K562 (cell line): ENCODE data around the gene PSORS1C1. TPM values are rescaled to one million over a fixed set of nuclear protein-coding genes. Genes with fewer than 3 reads are reported as not detected.
A peak's percentile ranks its signal among the peaks of the same experiment; 100 is the strongest.

Experiments
- C11orf30 ChIP-seq: fragments of 450-650 bp; IDR thresholded peaks from 2 replicates; pipeline ENCODE4 v1.6.1; 2016; ENCODE audit warnings: low read depth, mild to moderate bottlenecking
- GABPA ChIP-seq: fragments of 200-800 bp; sonication (Bioruptor generic); conservative IDR thresholded peaks from 2 replicates; pipeline ENCODE4 v1.6.1; 2016; ENCODE audit warnings: low read depth, missing genetic modification characterization, missing compliant biosample characterization
- HDAC1 ChIP-seq, 2 experiments: fragments of 450-650 bp; IDR thresholded peaks; 2 replicates each; pipeline ENCODE4 v1.6.1; 2016 to 2017; ENCODE audit warnings: inconsistent platforms in 1 of 2, mild to moderate bottlenecking in 1 of 2, moderate library complexity in 1 of 2
- NCOA6 ChIP-seq: fragments of 450-650 bp; IDR thresholded peaks from 2 replicates; pipeline ENCODE4 v1.6.1; 2017; ENCODE audit warnings: mild to moderate bottlenecking
- NFE2L1 ChIP-seq: fragments of 450-650 bp; IDR thresholded peaks from 2 replicates; pipeline ENCODE4 v1.6.1; 2016; ENCODE audit warnings: missing genetic modification characterization, low read depth, mild to moderate bottlenecking, missing compliant biosample characterization, moderate library complexity, borderline replicate concordance
- PHF8 ChIP-seq: fragments of 200-600 bp; sonication (generic); IDR thresholded peaks from 2 replicates; pipeline ENCODE4 v1.6.1; 2012; ENCODE audit warnings: mixed run types, mild to moderate bottlenecking, inconsistent platforms, low read length, moderate library complexity, borderline replicate concordance
- POLR2G ChIP-seq: fragments of 200-400 bp; formaldehyde crosslinking; IDR thresholded peaks from 2 replicates; pipeline ENCODE4 v1.6.1; 2017; ENCODE audit warnings: low read depth, mild to moderate bottlenecking, antibody characterized with exemption, low read length, moderate library complexity
- SNIP1 ChIP-seq: fragments of 450-650 bp; IDR thresholded peaks from 2 replicates; pipeline ENCODE4 v1.7.1; 2017; ENCODE audit warnings: low read depth, mild to moderate bottlenecking
- TAF7 ChIP-seq: fragments of 450-650 bp; IDR thresholded peaks from 2 replicates; pipeline ENCODE4 v1.6.1; 2016; ENCODE audit warnings: missing genetic modification characterization, missing compliant biosample characterization
- WHSC1 ChIP-seq: IDR thresholded peaks from one replicate; pipeline ENCODE4 v1.6.1; 2012; ENCODE audit warnings: low read length, control low read depth, inconsistent platforms
- ZFP1 ChIP-seq: fragments of 450-650 bp; formaldehyde crosslinking; IDR thresholded peaks from 2 replicates; pipeline ENCODE4 v1.4.0; 2020; ENCODE audit warnings: mild to moderate bottlenecking, mixed read lengths
- ZNF146 ChIP-seq: IDR thresholded peaks from one replicate; pipeline ENCODE4 v1.6.1; 2018; ENCODE audit warnings: missing compliant biosample characterization; ENCODE audit not compliant: unreplicated experiment
- ZNF253 ChIP-seq: fragments of 250-450 bp; sonication (Bioruptor Pico); conservative IDR thresholded peaks from 2 replicates; pipeline ENCODE4 v1.6.1; 2021; ENCODE audit warnings: mild to moderate bottlenecking
- ZNF354B ChIP-seq: fragments of 250-450 bp; sonication (Bioruptor Pico); IDR thresholded peaks from 2 replicates; pipeline ENCODE4 v1.4.0; 2020
- polyA plus RNA-seq, 8 experiments: library from polyadenylated mRNA; depleted of rRNA in 4 of 8; stranded (reverse) in 5 of 8; unstranded in 3 of 8; fragments of >200 nt; fragmentation: Nextera tagmentation in 2 of 8; fragmentation: Illumina TruSeq in 1 of 8; extraction: Ambion mirVana in 2 of 8; extraction: Trizol in 1 of 8; gene quantifications; 2 replicates each; pipeline versions ENCODE4 v1.2.1 to v1.2.3, GENCODE V29; 2011 to 2014; ENCODE audit warnings: inconsistent platforms in 1 of 8, missing spikeins in 1 of 8
- total RNA-seq, 7 experiments: library from RNA; depleted of rRNA in 6 of 7; stranded (reverse); fragments of >200 nt in 6 of 7; fragmentation: Illumina TruSeq in 2 of 7; extraction: Trizol in 2 of 7; gene quantifications; 2 replicates each; pipeline versions ENCODE4 v1.2.1 to v1.2.3, GENCODE V29; 2011 to 2021; ENCODE audit warnings: low replicate concordance in 1 of 7
- TF ChIP-seq, protein P1 (sequence below): fragments of 250-450 bp; sonication (Bioruptor Pico); IDR thresholded peaks from 2 replicates; pipeline ENCODE4 v1.5.0; 2022; ENCODE audit warnings: mild to moderate bottlenecking
- TF ChIP-seq, protein P2 (sequence below): fragments of 450-650 bp; IDR thresholded peaks from 2 replicates; pipeline ENCODE4 v1.6.1; 2018; ENCODE audit warnings: mild to moderate bottlenecking, low read depth; ENCODE audit not compliant: partially characterized antibody
- TF ChIP-seq, protein P3 (sequence below): fragments of 450-650 bp; IDR thresholded peaks from 2 replicates; pipeline ENCODE4 v1.6.1; 2016; ENCODE audit warnings: borderline replicate concordance
- TF ChIP-seq, protein P4 (sequence below): fragments of 450-650 bp; formaldehyde crosslinking; IDR thresholded peaks from 2 replicates; pipeline ENCODE4 v1.4.0; 2022; ENCODE audit warnings: mild to moderate bottlenecking, moderate library complexity
- TF ChIP-seq, protein P5 (sequence below): sonication (generic); formaldehyde crosslinking; IDR thresholded peaks from 2 replicates; pipeline ENCODE4 v1.8.0; 2023; ENCODE audit warnings: mild to moderate bottlenecking, missing genetic modification reagents
- TF ChIP-seq, protein P6 (sequence below): fragments of 250-450 bp; sonication (Bioruptor Pico); IDR thresholded peaks from 2 replicates; pipeline ENCODE4 v1.5.0; 2021

The PSORS1C1 gene
- total and polyA plus RNA-seq, 9 of the 15 experiments (the other 6 are each of a cell fraction or from before 2014, with no cell fraction given) = 0.11 TPM; not detected in 8

DNA sequence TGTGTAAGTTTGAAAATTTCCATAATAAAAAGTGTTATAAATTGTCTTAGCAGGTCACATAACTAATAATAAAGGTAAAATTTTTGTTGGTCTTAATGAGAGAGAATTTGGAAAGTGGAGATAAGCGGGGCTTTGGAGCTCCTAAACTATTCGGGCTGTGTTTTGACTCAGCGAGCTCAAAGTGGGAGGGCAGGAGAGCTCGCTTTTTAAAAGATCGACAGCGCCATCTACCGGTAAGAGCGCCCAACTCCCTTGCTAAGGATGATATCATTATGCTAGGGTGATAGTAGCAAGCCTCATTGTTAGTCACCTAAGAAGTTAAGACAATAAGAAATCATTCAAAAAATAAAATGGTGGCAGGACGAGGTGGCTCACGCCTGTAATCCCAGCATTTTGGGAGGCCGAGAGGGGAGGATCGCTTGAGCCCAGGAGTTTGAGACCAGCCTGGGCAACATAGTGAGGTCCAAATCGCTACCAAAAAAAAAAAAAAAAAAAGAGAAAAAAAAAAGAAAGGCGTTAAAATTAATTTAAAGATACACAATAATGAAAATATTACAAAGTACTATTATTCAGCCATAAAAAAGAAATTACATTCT, 27.0 kb upstream of the PSORS1C1 start (continued):
- TF ChIP-seq, protein P1, sequence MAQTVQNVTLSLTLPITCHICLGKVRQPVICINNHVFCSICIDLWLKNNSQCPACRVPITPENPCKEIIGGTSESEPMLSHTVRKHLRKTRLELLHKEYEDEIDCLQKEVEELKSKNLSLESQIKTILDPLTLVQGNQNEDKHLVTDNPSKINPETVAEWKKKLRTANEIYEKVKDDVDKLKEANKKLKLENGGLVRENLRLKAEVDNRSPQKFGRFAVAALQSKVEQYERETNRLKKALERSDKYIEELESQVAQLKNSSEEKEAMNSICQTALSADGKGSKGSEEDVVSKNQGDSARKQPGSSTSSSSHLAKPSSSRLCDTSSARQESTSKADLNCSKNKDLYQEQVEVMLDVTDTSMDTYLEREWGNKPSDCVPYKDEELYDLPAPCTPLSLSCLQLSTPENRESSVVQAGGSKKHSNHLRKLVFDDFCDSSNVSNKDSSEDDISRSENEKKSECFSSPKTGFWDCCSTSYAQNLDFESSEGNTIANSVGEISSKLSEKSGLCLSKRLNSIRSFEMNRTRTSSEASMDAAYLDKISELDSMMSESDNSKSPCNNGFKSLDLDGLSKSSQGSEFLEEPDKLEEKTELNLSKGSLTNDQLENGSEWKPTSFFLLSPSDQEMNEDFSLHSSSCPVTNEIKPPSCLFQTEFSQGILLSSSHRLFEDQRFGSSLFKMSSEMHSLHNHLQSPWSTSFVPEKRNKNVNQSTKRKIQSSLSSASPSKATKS (CRISPR knock-in tag) = no peak
- TF ChIP-seq ZNF253 (CRISPR knock-in tag) = no peak
- no peak for TF ChIP-seq PHF8
- TF ChIP-seq, protein P2, sequence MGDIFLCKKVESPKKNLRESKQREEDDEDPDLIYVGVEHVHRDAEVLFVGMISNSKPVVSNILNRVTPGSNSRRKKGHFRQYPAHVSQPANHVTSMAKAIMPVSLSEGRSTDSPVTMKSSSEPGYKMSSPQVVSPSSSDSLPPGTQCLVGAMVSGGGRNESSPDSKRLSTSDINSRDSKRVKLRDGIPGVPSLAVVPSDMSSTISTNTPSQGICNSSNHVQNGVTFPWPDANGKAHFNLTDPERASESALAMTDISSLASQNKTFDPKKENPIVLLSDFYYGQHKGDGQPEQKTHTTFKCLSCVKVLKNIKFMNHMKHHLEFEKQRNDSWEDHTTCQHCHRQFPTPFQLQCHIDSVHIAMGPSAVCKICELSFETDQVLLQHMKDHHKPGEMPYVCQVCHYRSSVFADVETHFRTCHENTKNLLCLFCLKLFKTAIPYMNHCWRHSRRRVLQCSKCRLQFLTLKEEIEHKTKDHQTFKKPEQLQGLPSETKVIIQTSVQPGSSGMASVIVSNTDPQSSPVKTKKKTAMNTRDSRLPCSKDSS = no peak
- no peak for TF ChIP-seq ZNF354B (CRISPR knock-in tag)
- no peak for TF ChIP-seq NCOA6
- TF ChIP-seq HDAC1 (IDR thresholded peaks at IDR 0.05) = no peak
- no peak for TF ChIP-seq WHSC1
- TF ChIP-seq, protein P3, sequence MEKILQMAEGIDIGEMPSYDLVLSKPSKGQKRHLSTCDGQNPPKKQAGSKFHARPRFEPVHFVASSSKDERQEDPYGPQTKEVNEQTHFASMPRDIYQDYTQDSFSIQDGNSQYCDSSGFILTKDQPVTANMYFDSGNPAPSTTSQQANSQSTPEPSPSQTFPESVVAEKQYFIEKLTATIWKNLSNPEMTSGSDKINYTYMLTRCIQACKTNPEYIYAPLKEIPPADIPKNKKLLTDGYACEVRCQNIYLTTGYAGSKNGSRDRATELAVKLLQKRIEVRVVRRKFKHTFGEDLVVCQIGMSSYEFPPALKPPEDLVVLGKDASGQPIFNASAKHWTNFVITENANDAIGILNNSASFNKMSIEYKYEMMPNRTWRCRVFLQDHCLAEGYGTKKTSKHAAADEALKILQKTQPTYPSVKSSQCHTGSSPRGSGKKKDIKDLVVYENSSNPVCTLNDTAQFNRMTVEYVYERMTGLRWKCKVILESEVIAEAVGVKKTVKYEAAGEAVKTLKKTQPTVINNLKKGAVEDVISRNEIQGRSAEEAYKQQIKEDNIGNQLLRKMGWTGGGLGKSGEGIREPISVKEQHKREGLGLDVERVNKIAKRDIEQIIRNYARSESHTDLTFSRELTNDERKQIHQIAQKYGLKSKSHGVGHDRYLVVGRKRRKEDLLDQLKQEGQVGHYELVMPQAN = no peak
- no peak for TF ChIP-seq GABPA (tag)
- TF ChIP-seq, protein P4, sequence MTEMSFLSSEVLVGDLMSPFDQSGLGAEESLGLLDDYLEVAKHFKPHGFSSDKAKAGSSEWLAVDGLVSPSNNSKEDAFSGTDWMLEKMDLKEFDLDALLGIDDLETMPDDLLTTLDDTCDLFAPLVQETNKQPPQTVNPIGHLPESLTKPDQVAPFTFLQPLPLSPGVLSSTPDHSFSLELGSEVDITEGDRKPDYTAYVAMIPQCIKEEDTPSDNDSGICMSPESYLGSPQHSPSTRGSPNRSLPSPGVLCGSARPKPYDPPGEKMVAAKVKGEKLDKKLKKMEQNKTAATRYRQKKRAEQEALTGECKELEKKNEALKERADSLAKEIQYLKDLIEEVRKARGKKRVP = no peak
- no peak for TF ChIP-seq ZNF146 (CRISPR knock-in tag)
- TF ChIP-seq, protein P5, sequence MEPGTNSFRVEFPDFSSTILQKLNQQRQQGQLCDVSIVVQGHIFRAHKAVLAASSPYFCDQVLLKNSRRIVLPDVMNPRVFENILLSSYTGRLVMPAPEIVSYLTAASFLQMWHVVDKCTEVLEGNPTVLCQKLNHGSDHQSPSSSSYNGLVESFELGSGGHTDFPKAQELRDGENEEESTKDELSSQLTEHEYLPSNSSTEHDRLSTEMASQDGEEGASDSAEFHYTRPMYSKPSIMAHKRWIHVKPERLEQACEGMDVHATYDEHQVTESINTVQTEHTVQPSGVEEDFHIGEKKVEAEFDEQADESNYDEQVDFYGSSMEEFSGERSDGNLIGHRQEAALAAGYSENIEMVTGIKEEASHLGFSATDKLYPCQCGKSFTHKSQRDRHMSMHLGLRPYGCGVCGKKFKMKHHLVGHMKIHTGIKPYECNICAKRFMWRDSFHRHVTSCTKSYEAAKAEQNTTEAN (CRISPR knock-in tag) = no peak
- TF ChIP-seq NFE2L1 = no peak
- TF ChIP-seq, protein P6, sequence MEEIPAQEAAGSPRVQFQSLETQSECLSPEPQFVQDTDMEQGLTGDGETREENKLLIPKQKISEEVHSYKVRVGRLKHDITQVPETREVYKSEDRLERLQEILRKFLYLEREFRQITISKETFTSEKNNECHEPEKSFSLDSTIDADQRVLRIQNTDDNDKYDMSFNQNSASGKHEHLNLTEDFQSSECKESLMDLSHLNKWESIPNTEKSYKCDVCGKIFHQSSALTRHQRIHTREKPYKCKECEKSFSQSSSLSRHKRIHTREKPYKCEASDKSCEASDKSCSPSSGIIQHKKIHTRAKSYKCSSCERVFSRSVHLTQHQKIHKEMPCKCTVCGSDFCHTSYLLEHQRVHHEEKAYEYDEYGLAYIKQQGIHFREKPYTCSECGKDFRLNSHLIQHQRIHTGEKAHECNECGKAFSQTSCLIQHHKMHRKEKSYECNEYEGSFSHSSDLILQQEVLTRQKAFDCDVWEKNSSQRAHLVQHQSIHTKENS (CRISPR knock-in tag) = no peak
- no peak for TF ChIP-seq ZFP1 (CRISPR knock-in tag)
- no peak for TF ChIP-seq TAF7 (tag)
- TF ChIP-seq SNIP1 = peak; percentile 63; the same call in 1 of the 2 replicates
- no peak for TF ChIP-seq POLR2G
- TF ChIP-seq C11orf30 = no peak
